ENCODE data around the gene MACIR.
A peak's percentile ranks its signal among the peaks of the same experiment; 100 is the strongest.

DNA sequence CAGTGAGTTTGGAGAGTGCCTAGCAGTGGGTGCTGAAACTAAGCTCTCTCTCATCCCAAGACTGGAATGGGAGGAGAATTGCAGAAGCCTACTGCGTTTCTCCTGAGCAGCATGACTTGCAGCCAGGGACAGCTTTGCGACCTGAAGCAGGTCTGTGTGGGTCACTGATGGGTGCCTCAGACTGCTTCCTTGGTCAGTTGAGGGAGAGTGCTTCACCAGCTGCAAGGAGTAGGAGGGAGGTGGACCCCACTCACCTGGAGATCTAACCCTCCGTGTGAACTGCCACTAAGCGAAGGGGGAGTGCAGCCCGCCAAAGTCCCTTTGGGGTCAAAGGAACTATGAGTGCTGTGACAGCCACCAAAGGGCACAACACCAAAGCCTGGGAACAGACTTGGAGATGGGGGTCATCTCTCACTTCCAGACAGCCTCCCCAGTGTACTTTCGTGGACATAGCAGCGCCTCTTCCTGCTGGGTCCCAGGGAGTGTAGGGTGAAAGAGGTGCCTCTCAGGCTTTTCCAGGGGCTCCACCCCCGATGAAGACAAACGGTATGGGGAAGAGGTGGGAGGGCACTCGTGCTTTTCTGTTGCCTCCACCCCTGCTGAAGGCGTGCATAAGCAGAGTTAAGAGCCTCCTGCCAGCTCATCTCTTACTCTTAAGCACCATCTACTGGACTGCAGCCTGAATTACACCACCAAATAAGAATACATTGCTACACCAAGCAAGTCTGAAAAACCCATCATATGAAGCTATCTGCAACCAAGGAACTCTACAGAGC, 34.3 kb upstream of the MACIR start:
- no peak for TF ChIP-seq ZBTB7A (IDR thresholded peaks at IDR 0.05; ENCODE audit: low read depth)
- TF ChIP-seq TCF12 (IDR thresholded peaks at IDR 0.05; ENCODE audit: low read depth) = no peak
- peak; percentile 90 for TF ChIP-seq RAD21 (IDR thresholded peaks at IDR 0.05; ENCODE audit: low read depth)
- TF ChIP-seq, protein P1, sequence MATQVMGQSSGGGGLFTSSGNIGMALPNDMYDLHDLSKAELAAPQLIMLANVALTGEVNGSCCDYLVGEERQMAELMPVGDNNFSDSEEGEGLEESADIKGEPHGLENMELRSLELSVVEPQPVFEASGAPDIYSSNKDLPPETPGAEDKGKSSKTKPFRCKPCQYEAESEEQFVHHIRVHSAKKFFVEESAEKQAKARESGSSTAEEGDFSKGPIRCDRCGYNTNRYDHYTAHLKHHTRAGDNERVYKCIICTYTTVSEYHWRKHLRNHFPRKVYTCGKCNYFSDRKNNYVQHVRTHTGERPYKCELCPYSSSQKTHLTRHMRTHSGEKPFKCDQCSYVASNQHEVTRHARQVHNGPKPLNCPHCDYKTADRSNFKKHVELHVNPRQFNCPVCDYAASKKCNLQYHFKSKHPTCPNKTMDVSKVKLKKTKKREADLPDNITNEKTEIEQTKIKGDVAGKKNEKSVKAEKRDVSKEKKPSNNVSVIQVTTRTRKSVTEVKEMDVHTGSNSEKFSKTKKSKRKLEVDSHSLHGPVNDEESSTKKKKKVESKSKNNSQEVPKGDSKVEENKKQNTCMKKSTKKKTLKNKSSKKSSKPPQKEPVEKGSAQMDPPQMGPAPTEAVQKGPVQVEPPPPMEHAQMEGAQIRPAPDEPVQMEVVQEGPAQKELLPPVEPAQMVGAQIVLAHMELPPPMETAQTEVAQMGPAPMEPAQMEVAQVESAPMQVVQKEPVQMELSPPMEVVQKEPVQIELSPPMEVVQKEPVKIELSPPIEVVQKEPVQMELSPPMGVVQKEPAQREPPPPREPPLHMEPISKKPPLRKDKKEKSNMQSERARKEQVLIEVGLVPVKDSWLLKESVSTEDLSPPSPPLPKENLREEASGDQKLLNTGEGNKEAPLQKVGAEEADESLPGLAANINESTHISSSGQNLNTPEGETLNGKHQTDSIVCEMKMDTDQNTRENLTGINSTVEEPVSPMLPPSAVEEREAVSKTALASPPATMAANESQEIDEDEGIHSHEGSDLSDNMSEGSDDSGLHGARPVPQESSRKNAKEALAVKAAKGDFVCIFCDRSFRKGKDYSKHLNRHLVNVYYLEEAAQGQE (IDR thresholded peaks at IDR 0.05; ENCODE audit: low read depth) = no peak

Measured in Ishikawa (cell line).